DMS79 (cell line): ENCODE measurements around the gene CAMTA1.

Experiments used
- DNase-seq: peaks from one replicate; lab custom pipeline; 2025; lab: John Stamatoyannopoulos, UW

The CAMTA1 gene

GRCh38 chr1:7255303-7256058 is 470.2 kb downstream of the CAMTA1 start:
- no peak for DNase-seq

DNA sequence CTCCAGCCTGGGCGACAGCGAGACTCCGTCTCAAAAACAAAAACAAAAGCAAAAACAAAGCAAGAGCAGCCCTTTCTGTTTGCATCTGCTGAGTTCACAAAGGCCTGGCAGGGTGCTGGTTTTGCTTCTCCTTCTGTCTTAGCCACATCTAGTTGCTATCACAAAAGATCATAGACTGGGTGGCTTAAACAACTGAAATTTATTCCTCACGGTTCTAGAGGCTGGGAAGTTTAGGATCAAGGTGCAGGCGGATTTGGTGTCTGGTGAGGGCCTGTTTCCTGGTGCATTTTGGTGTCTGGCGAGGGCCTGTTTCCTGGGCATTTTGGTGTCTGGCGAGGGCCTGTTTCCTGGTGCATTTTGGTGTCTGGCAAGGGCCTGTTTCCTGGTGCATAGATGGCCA is 471.3 kb downstream of the CAMTA1 start:
- no peak for DNase-seq

GRCh38 chr1:7257225-7257624 is 472.0 kb downstream of the CAMTA1 start:
- no peak for DNase-seq

GRCh38 chr1:7258589-7259135 is 473.4 kb downstream of the CAMTA1 start:
- no peak for DNase-seq

DNA sequence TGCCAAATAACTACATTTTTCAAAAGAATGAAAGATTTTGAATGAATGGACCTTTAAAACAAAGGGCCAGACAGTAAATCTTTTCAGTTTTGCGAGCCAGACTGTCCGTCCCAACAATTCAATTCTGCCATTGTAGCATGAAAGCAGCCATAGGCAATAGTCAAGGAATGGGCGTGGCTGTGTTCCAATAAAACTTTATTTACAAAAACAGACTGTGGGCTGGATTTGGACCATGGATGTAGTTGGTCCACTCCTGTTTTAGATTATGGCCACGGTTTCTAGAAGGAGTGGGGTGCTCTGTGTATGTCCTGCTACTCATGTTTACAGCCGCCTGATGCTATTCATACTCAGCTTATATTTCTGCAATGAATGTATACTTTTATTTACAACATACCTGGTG is 474.7 kb downstream of the CAMTA1 start:
- DNase-seq = no peak

DNA sequence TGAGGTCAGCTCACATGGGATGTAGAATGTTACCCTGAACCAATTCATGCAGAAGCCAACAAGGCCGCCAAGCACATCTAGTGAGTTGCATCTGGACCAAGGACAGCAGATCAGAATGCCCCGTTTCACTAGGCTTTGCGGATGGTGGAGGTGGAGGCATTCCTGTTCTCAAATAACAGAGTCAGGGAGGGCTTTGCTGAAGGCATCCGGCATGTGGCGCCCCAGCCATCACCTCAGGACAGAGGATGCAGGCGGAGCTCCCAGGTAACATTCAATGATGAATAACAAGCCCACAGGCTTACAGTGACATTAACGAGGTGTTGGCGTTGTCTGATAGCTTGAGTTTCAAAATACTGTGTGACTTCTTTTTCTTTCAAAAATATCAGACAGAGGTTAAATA is 476.2 kb downstream of the CAMTA1 start:
- DNase-seq = no peak

DNA sequence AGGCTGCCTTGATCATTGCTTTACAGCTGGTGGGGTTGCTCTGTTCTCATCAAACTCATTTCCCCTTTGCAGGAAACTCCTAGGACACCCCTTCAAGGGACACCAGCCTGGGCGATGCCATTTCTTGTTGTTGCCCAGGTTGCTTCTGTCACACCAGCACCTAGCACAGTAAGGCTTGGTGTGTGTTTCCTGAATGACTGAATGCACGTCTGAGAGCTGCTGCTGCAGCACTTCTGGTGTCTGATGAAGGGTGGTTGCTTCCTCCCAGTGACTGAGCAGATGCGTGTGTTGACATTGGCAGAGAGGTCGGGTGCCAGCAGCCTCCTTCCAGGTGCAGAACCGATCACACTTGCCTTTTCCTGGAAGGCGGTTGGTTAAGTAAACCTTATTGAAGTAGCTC is 477.4 kb downstream of the CAMTA1 start:
- DNase-seq = peak; percentile 97

DNA sequence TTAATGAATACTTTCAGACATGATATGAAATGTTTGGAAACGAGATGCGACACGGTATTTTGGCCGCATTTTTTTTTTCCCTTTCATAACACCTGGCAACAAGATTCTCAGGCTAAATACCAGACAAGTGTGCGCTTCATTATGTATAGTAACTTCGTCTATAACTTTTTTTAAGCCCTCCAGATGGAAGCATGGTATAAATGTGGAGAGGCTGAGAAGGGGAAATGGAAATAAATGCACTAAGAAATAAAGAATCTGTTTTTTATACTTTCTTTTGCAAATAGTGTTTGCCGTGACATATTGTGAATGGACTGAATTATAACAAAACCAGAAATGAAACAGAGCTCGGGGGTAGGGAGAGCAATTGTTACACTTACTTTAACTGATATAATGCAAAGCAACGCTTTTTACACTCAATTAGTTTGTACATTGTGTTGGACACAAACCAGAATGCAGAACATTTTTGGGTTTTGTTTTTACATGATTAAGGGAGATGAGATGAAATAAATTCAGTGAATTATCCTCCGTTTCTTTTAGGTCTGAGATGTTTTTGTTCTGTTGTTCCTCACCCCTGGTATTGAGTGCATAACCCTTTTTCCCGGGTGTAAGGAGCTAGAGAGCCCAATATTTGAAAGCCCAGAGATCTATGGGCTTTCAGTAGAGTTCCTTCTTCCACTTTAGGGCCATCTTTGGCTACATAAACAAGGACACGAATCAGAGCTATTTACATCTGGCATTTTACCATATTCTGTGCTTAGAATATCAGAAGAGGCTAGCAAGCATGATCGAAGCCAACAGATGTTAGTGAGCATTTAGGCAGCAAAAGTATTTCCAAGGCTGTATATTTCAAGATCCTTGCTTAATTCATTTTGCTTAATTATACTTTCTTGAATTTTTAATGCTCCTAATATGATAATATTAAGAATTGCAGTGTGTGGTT is 478.0 kb downstream of the CAMTA1 start:
- DNase-seq = no peak

- DNase-seq = peak; percentile 18
Observed at GRCh38 chr1:7264101-7264500, 478.8 kb downstream of the CAMTA1 start.

DNA sequence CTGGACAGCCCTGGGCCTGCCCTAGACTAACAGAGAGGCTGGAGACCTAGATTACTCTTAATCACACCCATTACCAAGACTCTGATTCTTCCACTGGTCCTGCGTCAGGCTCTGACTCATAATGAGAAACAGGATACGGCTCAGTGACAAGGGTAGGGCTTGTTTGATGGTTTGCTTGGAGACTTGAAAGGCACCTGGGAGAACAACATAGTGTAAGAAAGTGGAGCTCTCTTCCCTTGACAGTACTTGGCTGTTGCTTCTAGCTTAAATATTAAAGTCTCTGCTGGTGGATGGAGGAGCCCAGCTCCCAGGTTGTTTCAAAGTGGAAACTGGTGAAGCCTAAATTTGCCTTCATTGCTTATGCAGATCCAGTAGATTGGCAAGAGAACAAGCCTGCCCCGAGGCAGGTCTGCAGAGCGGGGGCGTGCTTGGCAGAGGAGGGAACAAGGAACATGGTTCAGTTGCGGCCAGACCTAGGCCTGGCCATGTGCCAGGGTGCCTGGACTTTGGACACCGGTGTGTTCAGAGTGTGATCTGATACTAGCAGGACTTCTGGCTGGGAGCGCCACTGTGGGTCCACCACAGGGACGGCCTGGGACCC is 480.6 kb downstream of the CAMTA1 start:
- DNase-seq = peak; percentile 90

- no peak for DNase-seq
Observed at GRCh38 chr1:7266561-7266960, 481.3 kb downstream of the CAMTA1 start.

DNA sequence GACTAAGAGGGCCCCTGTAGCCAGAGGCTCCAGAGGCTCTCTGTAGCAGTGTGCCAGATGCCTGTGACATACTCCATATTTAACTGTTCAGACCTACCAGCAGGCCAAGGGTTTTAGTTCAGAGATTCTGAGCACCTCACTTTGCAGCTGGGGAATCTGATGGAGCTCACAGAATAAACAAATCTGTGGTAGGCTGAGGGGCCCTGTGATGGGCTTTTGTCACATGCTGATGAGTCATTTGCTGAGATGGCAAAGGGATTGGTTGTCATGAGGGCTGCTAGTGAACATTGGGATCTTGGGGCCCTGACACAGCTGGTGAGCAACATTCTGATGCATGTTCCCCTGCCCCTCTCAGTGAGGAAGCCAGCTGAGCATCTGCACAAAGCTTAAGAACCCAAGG is 482.2 kb downstream of the CAMTA1 start:
- no peak for DNase-seq

DNA sequence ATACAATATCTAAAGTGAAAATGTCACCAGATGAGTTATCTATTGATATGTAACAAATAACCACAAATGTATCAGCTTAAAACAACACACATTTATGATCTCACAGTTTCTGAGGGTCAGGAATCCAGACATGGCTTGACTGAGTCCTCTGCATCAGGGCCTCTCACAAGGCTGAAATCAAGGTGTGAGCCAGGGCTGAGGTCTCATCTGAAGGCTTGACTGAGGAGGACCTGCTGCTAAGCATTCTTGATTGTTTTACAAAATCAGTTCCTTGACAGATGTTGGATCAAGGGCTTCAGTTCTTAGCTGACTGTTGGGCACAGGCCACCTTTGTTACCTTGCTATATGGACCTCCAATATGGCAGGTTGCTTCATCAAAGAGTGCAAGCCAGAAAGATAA is 483.7 kb downstream of the CAMTA1 start:
- DNase-seq = no peak

DNA sequence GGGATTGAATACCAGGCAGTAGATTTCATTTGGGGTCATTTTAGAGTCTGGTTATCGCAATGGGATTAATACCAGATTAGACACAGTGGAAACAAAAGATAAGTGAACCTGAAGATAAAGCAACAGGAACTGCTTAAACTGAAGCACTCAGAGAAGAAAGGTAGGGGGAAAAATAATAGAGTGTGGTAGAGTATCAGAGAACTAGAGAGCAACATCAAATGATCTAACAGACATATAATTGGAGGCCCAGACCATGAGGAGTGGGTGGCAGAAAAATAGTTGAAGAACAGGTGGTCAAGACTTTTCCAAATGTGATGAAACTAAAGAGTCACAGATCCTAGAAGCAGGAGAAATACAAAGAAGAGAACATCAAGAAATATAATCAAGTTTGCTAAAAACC is 484.3 kb downstream of the CAMTA1 start:
- DNase-seq = no peak

GRCh38 chr1:7274256-7274655 is 489.0 kb downstream of the CAMTA1 start:
- DNase-seq = no peak

GRCh38 chr1:7278045-7278444 is 492.8 kb downstream of the CAMTA1 start:
- no peak for DNase-seq

- no peak for DNase-seq
Observed at GRCh38 chr1:7278827-7279765, 493.8 kb downstream of the CAMTA1 start.

GRCh38 chr1:7279769-7280168 is 494.5 kb downstream of the CAMTA1 start:
- no peak for DNase-seq

GRCh38 chr1:7280347-7280960 is 495.2 kb downstream of the CAMTA1 start:
- no peak for DNase-seq

DNA sequence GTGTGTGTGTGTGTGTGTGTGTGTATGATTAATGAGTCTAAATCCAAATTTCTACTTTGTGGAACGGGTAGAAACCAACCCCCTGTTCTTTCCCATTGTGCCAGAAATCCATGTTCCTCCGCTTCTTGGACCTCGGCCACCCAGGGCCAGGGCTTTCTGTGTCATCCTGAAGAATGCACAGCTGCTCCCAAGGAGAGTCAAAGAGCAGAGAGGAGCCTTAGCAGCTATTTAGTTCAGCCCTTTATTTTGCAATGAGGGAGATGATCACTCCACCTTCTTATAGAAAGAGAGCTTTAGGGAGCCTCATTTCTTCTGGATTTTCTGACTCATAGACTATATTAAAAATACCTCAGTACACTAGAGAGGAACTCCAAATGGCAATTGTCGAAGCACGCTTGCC is 496.6 kb downstream of the CAMTA1 start:
- DNase-seq = no peak
